DND-41 (cell line): ENCODE results near the gene GPR146.

Experiments
- ATAC-seq: fragments of 200-7000 bp; cut with Tn5 transposase; 3 replicates; pipeline ENCODE4 v1.9.1; 2021; ENCODE audit warnings: low read depth; ENCODE audit not compliant: insufficient read depth
- DNase-seq: peaks from one replicate; pipeline ENCODE4 v3.0.0-alpha.2; 2020
- H2AFZ ChIP-seq: 2 replicates; pipeline ENCODE4 v1.6.0; 2012; ENCODE audit warnings: low read depth, low read length
- H3K27ac ChIP-seq: 2 replicates; pipeline ENCODE4 v1.5.1; 2012; ENCODE audit warnings: low read length, inconsistent platforms
- H3K27me3 ChIP-seq: fragments of 200-600 bp; sonication (generic); 2 replicates; pipeline ENCODE4 v1.6.0; 2012; ENCODE audit warnings: low read length, mild to moderate bottlenecking, inconsistent platforms; ENCODE audit not compliant: insufficient read depth, poor library complexity
- H3K36me3 ChIP-seq: 2 replicates; pipeline ENCODE4 v1.5.1; 2012; ENCODE audit warnings: low read length, inconsistent platforms; ENCODE audit not compliant: insufficient read depth
- H3K4me1 ChIP-seq: 2 replicates; pipeline ENCODE4 v1.5.1; 2012; ENCODE audit warnings: mild to moderate bottlenecking, low read length; ENCODE audit not compliant: insufficient read depth
- H3K4me2 ChIP-seq: 2 replicates; pipeline ENCODE4 v1.6.0; 2012; ENCODE audit warnings: mild to moderate bottlenecking, moderate library complexity, low read length, inconsistent platforms; ENCODE audit not compliant: insufficient read depth
- H3K4me3 ChIP-seq, 2 experiments: fragments of 200-600 bp in 1 of 2; shearing (Covaris generic) in 1 of 2; 2 replicates each; pipeline ENCODE4 v1.5.1; 2012 to 2016; ENCODE audit warnings: inconsistent platforms in 2 of 2, low read length in 2 of 2, mild to moderate bottlenecking in 2 of 2, low read depth in 1 of 2, moderate library complexity in 1 of 2
- H3K79me2 ChIP-seq: 2 replicates; pipeline ENCODE4 v1.6.0; 2012; ENCODE audit warnings: low read length, inconsistent platforms; ENCODE audit not compliant: insufficient read depth
- H3K9ac ChIP-seq: 2 replicates; pipeline ENCODE4 v1.6.0; 2012; ENCODE audit warnings: low read depth, mild to moderate bottlenecking, inconsistent platforms, low read length, moderate library complexity
- H3K9me3 ChIP-seq: 2 replicates; pipeline ENCODE4 v1.5.1; 2012; ENCODE audit warnings: low read length, moderate library complexity, mild to moderate bottlenecking, inconsistent platforms; ENCODE audit not compliant: insufficient read depth, severe bottlenecking
- H4K20me1 ChIP-seq: 2 replicates; pipeline ENCODE4 v1.6.0; 2012; ENCODE audit warnings: low read length; ENCODE audit not compliant: insufficient read depth
- EZH2 ChIP-seq: IDR thresholded peaks from 3 replicates; pipeline ENCODE4 v1.6.1; 2012; ENCODE audit warnings: borderline replicate concordance, low read depth, mild to moderate bottlenecking, moderate library complexity, low read length, inconsistent platforms; ENCODE audit not compliant: severe bottlenecking
- TF ChIP-seq, protein P1 (sequence below): IDR thresholded peaks from 2 replicates; pipeline ENCODE4 v1.5.1; 2012; ENCODE audit warnings: borderline replicate concordance, low read length, moderate library complexity, mild to moderate bottlenecking; ENCODE audit not compliant: poor library complexity, severe bottlenecking; ENCODE audit errors: extremely low read depth

Gene GPR146

DNA sequence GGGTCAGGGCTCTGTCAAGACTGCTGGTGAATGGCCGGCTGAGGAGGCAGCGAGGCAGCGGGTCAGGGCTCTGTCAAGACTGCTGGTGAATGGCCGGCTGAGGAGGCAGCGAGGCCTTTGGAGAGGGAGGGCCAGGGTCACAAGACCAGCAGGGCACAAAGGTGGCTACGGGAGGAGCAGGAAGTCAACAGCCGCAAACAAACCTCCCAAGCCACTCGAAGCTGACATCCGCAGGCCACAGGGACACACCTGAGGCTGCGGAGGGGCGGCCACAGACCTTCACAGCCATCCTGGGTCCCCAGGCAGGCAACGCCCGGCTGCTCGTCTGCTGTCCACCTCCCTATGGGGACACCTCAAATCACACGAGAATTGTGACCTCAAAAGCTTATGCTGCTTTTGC lies 34.6 kb downstream of the GPR146 start:
- Histone ChIP-seq H3K9me3 (no peaks in the 10 kb centered on the region), H2AFZ (no peak overlapping the region), H3K27ac (no peak overlapping the region), H3K4me1 (no peaks in the 10 kb centered on the region), H3K36me3 (no peaks in the 10 kb centered on the region), H3K79me2 (no peaks in the 10 kb centered on the region), H3K4me2 (no peak overlapping the region), H3K4me3 (no peak overlapping the region), H3K27me3 (no peaks in the 10 kb centered on the region), H3K9ac (no peak overlapping the region), H4K20me1 (peaks cover 48% of the 10 kb centered on the region)
- DNase-seq (no peak), ATAC-seq (no peak)
- TF ChIP-seq, protein P1, sequence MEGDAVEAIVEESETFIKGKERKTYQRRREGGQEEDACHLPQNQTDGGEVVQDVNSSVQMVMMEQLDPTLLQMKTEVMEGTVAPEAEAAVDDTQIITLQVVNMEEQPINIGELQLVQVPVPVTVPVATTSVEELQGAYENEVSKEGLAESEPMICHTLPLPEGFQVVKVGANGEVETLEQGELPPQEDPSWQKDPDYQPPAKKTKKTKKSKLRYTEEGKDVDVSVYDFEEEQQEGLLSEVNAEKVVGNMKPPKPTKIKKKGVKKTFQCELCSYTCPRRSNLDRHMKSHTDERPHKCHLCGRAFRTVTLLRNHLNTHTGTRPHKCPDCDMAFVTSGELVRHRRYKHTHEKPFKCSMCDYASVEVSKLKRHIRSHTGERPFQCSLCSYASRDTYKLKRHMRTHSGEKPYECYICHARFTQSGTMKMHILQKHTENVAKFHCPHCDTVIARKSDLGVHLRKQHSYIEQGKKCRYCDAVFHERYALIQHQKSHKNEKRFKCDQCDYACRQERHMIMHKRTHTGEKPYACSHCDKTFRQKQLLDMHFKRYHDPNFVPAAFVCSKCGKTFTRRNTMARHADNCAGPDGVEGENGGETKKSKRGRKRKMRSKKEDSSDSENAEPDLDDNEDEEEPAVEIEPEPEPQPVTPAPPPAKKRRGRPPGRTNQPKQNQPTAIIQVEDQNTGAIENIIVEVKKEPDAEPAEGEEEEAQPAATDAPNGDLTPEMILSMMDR: no peak
- TF ChIP-seq EZH2: no peak

DNA sequence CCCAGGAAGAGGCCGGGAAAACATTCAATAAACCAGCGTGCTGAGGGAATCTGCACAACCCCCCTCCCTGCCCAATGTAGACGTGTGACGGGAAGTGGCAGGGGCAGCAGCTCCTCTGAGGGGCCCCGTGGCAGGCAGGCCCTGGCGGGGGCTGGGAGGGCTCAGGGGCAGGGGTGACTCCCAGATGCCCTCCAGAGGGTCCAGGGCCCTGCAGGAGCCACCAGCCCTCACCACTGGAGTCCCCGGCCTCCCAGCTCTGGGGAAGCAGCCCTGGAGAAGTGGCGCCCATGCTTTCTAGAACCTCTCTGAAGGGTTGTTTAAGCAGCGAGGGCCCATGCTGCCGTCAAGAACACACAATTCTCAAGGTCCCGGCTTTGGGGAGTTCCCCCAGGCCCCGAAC lies 35.2 kb downstream of the GPR146 start:
- H3K4me2 ChIP-seq: no peak overlapping the region
- H3K27me3 ChIP-seq: no peaks in the 10 kb centered on the region
- DNase-seq (no peak), ATAC-seq (no peak)
- no peaks in the 10 kb centered on the region for H3K4me1 ChIP-seq
- TF ChIP-seq, protein P1: no peak
- no peak for TF ChIP-seq EZH2
- no peaks in the 10 kb centered on the region for H3K9me3 ChIP-seq
- peaks cover 51% of the 10 kb centered on the region for H4K20me1 ChIP-seq
- H3K27ac ChIP-seq: no peak overlapping the region
- H3K36me3 ChIP-seq: no peaks in the 10 kb centered on the region
- H2AFZ ChIP-seq: no peak overlapping the region
- H3K79me2 ChIP-seq: no peaks in the 10 kb centered on the region
- H3K4me3 ChIP-seq: no peak overlapping the region
- H3K9ac ChIP-seq: no peak overlapping the region

DNA sequence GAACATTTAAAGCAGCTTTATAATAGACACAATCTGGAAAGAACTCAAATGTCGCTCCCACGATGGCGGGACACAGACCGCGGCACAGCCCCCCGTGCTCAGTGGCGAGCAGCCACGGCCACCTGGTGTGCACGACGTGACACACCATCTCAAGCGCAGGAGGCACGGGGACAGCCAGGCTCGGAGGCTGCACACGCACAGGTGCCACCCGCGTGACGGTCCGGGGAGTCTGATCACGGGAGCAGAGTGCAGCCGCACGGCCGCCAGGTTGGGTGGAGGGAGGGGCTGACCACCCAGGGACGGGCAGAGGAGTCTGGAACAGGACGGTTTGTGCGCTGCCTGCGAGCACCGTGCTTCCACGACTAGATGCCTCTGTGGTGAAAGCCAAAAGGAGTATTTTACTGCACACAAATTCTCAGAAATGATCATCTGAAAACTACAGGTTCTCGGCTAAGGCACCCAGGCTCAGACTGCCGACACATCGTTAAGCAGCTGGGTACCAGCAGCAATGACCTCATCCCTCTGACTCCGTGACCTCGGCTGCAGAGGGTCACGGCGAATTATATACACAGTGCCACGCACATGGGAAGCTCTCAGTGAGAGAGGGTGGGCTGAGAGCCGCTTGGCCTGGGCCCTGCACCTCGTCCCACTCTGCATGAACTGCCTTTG lies 36.0 kb downstream of the GPR146 start:
- Histone ChIP-seq H3K9ac (no peak overlapping the region), H3K36me3 (no peaks in the 10 kb centered on the region), H4K20me1 (peaks cover 52% of the 10 kb centered on the region), H3K27ac (no peak overlapping the region), H3K4me2 (no peak overlapping the region), H3K4me1 (no peaks in the 10 kb centered on the region), H3K4me3 (no peak overlapping the region), H2AFZ (no peak overlapping the region), H3K79me2 (no peaks in the 10 kb centered on the region), H3K9me3 (no peaks in the 10 kb centered on the region), H3K27me3 (no peaks in the 10 kb centered on the region)
- DNase-seq: no peak
- TF ChIP-seq EZH2: no peak
- TF ChIP-seq, protein P1: no peak
- no peak for ATAC-seq
